HEK293 (cell line): ENCODE data around the gene DNAAF9.

Experiments used
- CTCF ChIA-PET: fragments of 350-600 bp; formaldehyde crosslinking; extraction: SDS; loops from one replicate; lab custom pipeline; 2021; ENCODE audit warnings: antibody characterized with exemption; lab: Yijun Ruan, JAX
- POLR2A ChIA-PET: fragments of 300-600 bp; formaldehyde crosslinking; extraction: SDS; loops from one replicate; lab custom pipeline; 2020; ENCODE audit warnings: antibody characterized with exemption, inconsistent platforms; lab: Yijun Ruan, JAX
- H3K27ac ChIP-seq: fragments of 200-500 bp; sonication (Bioruptor generic); 2 replicates; pipeline ENCODE4 v1.5.1; 2014; ENCODE audit warnings: low read depth, low read length, control low read depth, inconsistent platforms; ENCODE audit errors: extremely low read depth
- H3K36me3 ChIP-seq, 2 experiments: fragments of 200-500 bp in 1 of 2; sonication (Bioruptor generic) in 1 of 2; 1 replicate in 1 of 2; 2 replicates in 1 of 2; pipeline ENCODE4 v1.5.1; 2014 to 2017; ENCODE audit warnings: inconsistent platforms in 2 of 2, low read length in 2 of 2; ENCODE audit not compliant: control insufficient read depth in 2 of 2, insufficient read depth in 1 of 2
- H3K4me1 ChIP-seq: fragments of 200-500 bp; sonication (Bioruptor generic); 2 replicates; pipeline ENCODE4 v1.5.1; 2014; ENCODE audit warnings: mild to moderate bottlenecking, low read length, inconsistent platforms; ENCODE audit not compliant: control insufficient read depth, insufficient read depth
- H3K4me3 ChIP-seq: 2 replicates; pipeline ENCODE4 v1.5.1; 2011; ENCODE audit warnings: low read depth, mild to moderate bottlenecking, control low read depth, low read length, moderate library complexity
- H3K9me3 ChIP-seq: fragments of 200-500 bp; sonication (Bioruptor generic); 2 replicates; pipeline ENCODE4 v1.5.1; 2014; ENCODE audit warnings: low read depth, low read length, inconsistent platforms; ENCODE audit not compliant: control insufficient read depth, insufficient read depth
- OVOL3 ChIP-seq: fragments of 450-650 bp; formaldehyde crosslinking; IDR thresholded peaks from 2 replicates; pipeline ENCODE4 v1.5.1; 2016; ENCODE audit warnings: missing biosample characterization, missing genetic modification characterization
- YY2 ChIP-seq: fragments of 450-650 bp; formaldehyde crosslinking; IDR thresholded peaks from 2 replicates; pipeline ENCODE4 v1.5.1; 2016; ENCODE audit warnings: missing biosample characterization, missing genetic modification characterization
- ZIC2 ChIP-seq: fragments of 450-650 bp; formaldehyde crosslinking; IDR thresholded peaks from 2 replicates; pipeline ENCODE4 v1.5.1; 2016; ENCODE audit warnings: missing biosample characterization, missing genetic modification characterization
- ZNF223 ChIP-seq: fragments of 450-650 bp; formaldehyde crosslinking; IDR thresholded peaks from 2 replicates; pipeline ENCODE4 v1.5.1; 2016; ENCODE audit warnings: missing biosample characterization, missing genetic modification characterization
- ZNF24 ChIP-seq: fragments of 450-650 bp; formaldehyde crosslinking; IDR thresholded peaks from 2 replicates; pipeline ENCODE4 v1.5.1; 2016; ENCODE audit warnings: missing biosample characterization, missing genetic modification characterization
- ZNF350 ChIP-seq: fragments of 450-650 bp; formaldehyde crosslinking; IDR thresholded peaks from 2 replicates; pipeline ENCODE4 v1.5.0; 2017; ENCODE audit warnings: missing biosample characterization, mild to moderate bottlenecking, missing genetic modification characterization
- ZNF366 ChIP-seq: fragments of 450-650 bp; formaldehyde crosslinking; conservative IDR thresholded peaks from 2 replicates; pipeline ENCODE4 v1.5.1; 2016; ENCODE audit warnings: missing biosample characterization, missing genetic modification characterization
- ZNF423 ChIP-seq: fragments of 450-650 bp; formaldehyde crosslinking; IDR thresholded peaks from 2 replicates; pipeline ENCODE4 v1.5.1; 2016; ENCODE audit warnings: missing biosample characterization, missing genetic modification characterization
- ZNF530 ChIP-seq: fragments of 450-650 bp; formaldehyde crosslinking; IDR thresholded peaks from 2 replicates; pipeline ENCODE4 v1.5.1; 2016; ENCODE audit warnings: low read depth, missing biosample characterization, missing genetic modification characterization
- ZNF585B ChIP-seq: fragments of 450-650 bp; formaldehyde crosslinking; IDR thresholded peaks from 2 replicates; pipeline ENCODE4 v1.5.1; 2016; ENCODE audit warnings: missing biosample characterization, missing genetic modification characterization
- ZNF596 ChIP-seq: fragments of 450-650 bp; IDR thresholded peaks from 2 replicates; pipeline ENCODE4 v1.5.0; 2018; ENCODE audit warnings: missing biosample characterization, mild to moderate bottlenecking, missing genetic modification characterization, moderate library complexity
- ZNF621 ChIP-seq: fragments of 450-650 bp; formaldehyde crosslinking; IDR thresholded peaks from 2 replicates; pipeline ENCODE4 v1.5.1; 2017; ENCODE audit warnings: missing biosample characterization, missing genetic modification characterization
- ZNF623 ChIP-seq: fragments of 450-650 bp; formaldehyde crosslinking; IDR thresholded peaks from 2 replicates; pipeline ENCODE4 v1.5.1; 2016; ENCODE audit warnings: missing biosample characterization, missing genetic modification characterization
- ZNF701 ChIP-seq: fragments of 450-650 bp; formaldehyde crosslinking; IDR thresholded peaks from 2 replicates; pipeline ENCODE4 v1.5.1; 2016; ENCODE audit warnings: missing biosample characterization, missing genetic modification characterization
- ZNF768 ChIP-seq: fragments of 450-650 bp; formaldehyde crosslinking; IDR thresholded peaks from 2 replicates; pipeline ENCODE4 v1.5.1; 2018; ENCODE audit warnings: missing biosample characterization, mild to moderate bottlenecking, missing genetic modification characterization
- TF ChIP-seq, protein P1 (sequence below): fragments of 450-650 bp; formaldehyde crosslinking; IDR thresholded peaks from 2 replicates; pipeline ENCODE4 v1.5.1; 2016; ENCODE audit warnings: missing biosample characterization, missing genetic modification characterization
- TF ChIP-seq, protein P2 (sequence below): fragments of 450-650 bp; formaldehyde crosslinking; IDR thresholded peaks from 2 replicates; pipeline ENCODE4 v1.5.1; 2017; ENCODE audit warnings: missing biosample characterization, missing genetic modification characterization
- TF ChIP-seq, protein P3 (sequence below): fragments of 450-650 bp; formaldehyde crosslinking; IDR thresholded peaks from 2 replicates; pipeline ENCODE4 v1.5.1; 2016; ENCODE audit warnings: missing biosample characterization, missing genetic modification characterization
- TF ChIP-seq, protein P4 (sequence below): fragments of 450-650 bp; formaldehyde crosslinking; IDR thresholded peaks from 2 replicates; pipeline ENCODE4 v1.5.1; 2016; ENCODE audit warnings: missing biosample characterization, missing genetic modification characterization, low read depth
- TF ChIP-seq, protein P5 (sequence below): fragments of 450-650 bp; formaldehyde crosslinking; IDR thresholded peaks from 2 replicates; pipeline ENCODE4 v1.5.1; 2016; ENCODE audit warnings: missing biosample characterization, missing genetic modification characterization
- TF ChIP-seq, protein P6 (sequence below): fragments of 450-650 bp; formaldehyde crosslinking; IDR thresholded peaks from 2 replicates; pipeline ENCODE4 v1.5.1; 2016; ENCODE audit warnings: missing biosample characterization, missing genetic modification characterization

Gene DNAAF9

DNA sequence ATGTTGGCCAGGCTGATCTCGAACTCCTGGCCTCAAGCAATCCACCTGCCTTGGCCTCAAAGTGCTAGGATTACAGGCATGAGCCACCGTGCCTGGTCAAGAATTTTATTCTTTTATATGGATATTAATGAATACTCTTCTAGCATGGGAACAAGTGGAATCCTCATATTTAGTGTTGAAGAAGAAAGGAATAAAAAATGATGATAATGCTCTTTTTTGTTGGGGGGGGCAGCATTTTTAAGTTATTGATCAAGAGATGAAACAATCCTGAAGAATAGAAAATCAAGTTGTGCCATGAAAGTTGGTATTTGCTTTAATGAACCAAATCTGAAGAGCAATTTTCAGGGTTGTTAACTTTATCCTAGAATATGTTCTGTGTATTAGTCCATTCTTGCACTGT lies 6.7 kb upstream of the DNAAF9 start:
- TF ChIP-seq, protein P1, sequence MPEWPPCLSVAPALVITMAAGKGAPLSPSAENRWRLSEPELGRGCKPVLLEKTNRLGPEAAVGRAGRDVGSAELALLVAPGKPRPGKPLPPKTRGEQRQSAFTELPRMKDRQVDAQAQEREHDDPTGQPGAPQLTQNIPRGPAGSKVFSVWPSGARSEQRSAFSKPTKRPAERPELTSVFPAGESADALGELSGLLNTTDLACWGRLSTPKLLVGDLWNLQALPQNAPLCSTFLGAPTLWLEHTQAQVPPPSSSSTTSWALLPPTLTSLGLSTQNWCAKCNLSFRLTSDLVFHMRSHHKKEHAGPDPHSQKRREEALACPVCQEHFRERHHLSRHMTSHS (tag by site-specific recombination) = no peak
- no peak for TF ChIP-seq ZNF596 (tag by site-specific recombination)
- no peak for TF ChIP-seq ZNF366 (tag by site-specific recombination)
- no peak for TF ChIP-seq ZNF24 (tag by site-specific recombination)
- TF ChIP-seq, protein P2, sequence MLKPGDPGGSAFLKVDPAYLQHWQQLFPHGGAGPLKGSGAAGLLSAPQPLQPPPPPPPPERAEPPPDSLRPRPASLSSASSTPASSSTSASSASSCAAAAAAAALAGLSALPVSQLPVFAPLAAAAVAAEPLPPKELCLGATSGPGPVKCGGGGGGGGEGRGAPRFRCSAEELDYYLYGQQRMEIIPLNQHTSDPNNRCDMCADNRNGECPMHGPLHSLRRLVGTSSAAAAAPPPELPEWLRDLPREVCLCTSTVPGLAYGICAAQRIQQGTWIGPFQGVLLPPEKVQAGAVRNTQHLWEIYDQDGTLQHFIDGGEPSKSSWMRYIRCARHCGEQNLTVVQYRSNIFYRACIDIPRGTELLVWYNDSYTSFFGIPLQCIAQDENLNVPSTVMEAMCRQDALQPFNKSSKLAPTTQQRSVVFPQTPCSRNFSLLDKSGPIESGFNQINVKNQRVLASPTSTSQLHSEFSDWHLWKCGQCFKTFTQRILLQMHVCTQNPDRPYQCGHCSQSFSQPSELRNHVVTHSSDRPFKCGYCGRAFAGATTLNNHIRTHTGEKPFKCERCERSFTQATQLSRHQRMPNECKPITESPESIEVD (tag by site-specific recombination) = no peak
- TF ChIP-seq ZNF423 (tag by site-specific recombination) = no peak
- TF ChIP-seq ZNF621 (tag by site-specific recombination) = no peak
- TF ChIP-seq ZNF768 = no peak
- TF ChIP-seq, protein P3, sequence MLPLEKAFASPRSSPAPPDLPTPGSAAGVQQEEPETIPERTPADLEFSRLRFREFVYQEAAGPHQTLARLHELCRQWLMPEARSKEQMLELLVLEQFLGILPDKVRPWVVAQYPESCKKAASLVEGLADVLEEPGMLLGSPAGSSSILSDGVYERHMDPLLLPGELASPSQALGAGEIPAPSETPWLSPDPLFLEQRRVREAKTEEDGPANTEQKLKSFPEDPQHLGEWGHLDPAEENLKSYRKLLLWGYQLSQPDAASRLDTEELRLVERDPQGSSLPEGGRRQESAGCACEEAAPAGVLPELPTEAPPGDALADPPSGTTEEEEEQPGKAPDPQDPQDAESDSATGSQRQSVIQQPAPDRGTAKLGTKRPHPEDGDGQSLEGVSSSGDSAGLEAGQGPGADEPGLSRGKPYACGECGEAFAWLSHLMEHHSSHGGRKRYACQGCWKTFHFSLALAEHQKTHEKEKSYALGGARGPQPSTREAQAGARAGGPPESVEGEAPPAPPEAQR (tag by site-specific recombination) = no peak
- no peak for TF ChIP-seq ZNF530
- TF ChIP-seq YY2 (tag by site-specific recombination) = no peak
- no peak for TF ChIP-seq ZIC2 (tag by site-specific recombination)
- no peak for TF ChIP-seq ZNF701
- TF ChIP-seq ZNF585B (tag by site-specific recombination) = no peak
- no peak for TF ChIP-seq ZNF350 (tag by site-specific recombination)
- TF ChIP-seq, protein P4, sequence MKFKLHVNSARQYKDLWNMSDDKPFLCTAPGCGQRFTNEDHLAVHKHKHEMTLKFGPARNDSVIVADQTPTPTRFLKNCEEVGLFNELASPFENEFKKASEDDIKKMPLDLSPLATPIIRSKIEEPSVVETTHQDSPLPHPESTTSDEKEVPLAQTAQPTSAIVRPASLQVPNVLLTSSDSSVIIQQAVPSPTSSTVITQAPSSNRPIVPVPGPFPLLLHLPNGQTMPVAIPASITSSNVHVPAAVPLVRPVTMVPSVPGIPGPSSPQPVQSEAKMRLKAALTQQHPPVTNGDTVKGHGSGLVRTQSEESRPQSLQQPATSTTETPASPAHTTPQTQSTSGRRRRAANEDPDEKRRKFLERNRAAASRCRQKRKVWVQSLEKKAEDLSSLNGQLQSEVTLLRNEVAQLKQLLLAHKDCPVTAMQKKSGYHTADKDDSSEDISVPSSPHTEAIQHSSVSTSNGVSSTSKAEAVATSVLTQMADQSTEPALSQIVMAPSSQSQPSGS (tag by site-specific recombination) = no peak
- TF ChIP-seq, protein P5, sequence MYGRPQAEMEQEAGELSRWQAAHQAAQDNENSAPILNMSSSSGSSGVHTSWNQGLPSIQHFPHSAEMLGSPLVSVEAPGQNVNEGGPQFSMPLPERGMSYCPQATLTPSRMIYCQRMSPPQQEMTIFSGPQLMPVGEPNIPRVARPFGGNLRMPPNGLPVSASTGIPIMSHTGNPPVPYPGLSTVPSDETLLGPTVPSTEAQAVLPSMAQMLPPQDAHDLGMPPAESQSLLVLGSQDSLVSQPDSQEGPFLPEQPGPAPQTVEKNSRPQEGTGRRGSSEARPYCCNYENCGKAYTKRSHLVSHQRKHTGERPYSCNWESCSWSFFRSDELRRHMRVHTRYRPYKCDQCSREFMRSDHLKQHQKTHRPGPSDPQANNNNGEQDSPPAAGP (tag by site-specific recombination) = no peak
- no peak for TF ChIP-seq OVOL3 (tag by site-specific recombination)
- no peak for TF ChIP-seq ZNF623
- H3K36me3 ChIP-seq = no peaks in the 10 kb centered on the region
- no peak overlapping the region for H3K4me3 ChIP-seq
- ChIA-PET CTCF (no interaction called here), POLR2A (no interaction called here)
- H3K4me1 ChIP-seq = no peaks in the 10 kb centered on the region
- H3K27ac ChIP-seq = no peak overlapping the region
- no peaks in the 10 kb centered on the region; the same call in 1 of the 2 replicates for H3K9me3 ChIP-seq

DNA sequence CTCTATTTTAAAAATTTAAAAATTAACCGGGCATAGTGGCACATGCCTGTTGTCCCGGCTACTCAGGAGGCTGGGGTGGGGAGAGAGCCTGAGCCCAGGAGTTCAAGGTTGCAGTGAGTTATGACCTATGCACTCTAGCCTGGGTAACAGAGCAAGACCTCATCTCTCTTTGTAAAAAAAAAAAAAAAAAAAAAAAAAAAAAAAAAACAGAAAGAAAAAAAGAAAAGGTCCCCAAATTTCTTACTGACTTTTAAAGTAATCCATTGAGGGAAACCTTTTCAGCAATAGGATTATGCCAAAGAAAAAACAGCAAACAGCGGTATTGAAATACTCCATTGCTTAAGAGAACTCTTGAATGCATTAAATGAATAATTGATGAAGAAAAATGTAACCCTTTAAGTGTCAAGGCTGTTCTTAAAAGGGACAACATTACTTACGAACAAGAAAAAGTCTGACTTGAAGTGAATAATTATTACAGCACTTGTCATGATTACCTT lies 6.0 kb upstream of the DNAAF9 start:
- peaks cover under 1% of the 10 kb centered on the region; the same call in 1 of the 2 replicates for H3K4me1 ChIP-seq
- ChIA-PET CTCF (interaction anchor here (1.5 kb wide), 1 partner anchor 12 kb away, joined by 3 read pairs; no protein-coding TSS in a partner anchor), POLR2A (no interaction called here)
- H3K9me3 ChIP-seq = no peaks in the 10 kb centered on the region; the same call in 1 of the 2 replicates
- H3K4me3 ChIP-seq = no peak overlapping the region
- no peaks in the 10 kb centered on the region for H3K36me3 ChIP-seq
- H3K27ac ChIP-seq = no peak overlapping the region
- TF ChIP-seq, protein P6, sequence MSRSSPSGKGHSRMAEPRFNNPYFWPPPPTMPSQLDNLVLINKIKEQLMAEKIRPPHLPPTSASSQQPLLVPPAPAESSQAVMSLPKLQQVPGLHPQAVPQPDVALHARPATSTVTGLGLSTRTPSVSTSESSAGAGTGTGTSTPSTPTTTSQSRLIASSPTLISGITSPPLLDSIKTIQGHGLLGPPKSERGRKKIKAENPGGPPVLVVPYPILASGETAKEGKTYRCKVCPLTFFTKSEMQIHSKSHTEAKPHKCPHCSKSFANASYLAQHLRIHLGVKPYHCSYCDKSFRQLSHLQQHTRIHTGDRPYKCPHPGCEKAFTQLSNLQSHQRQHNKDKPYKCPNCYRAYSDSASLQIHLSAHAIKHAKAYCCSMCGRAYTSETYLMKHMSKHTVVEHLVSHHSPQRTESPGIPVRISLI = peak; percentile 51; the same call in 1 of the 2 replicates
- no peak for TF ChIP-seq ZNF223 (tag by site-specific recombination)
